Transverse colon (tissue), 4 donors: Measurements from ENCODE around the gene CDCA3. TPM values are rescaled to one million over a fixed set of nuclear protein-coding genes. Genes with fewer than 3 reads are reported as not detected.

Experiments
- DNase-seq: peaks from one replicate; pipeline ENCODE4 v3.0.0-alpha.2; 2019
- H3K27ac ChIP-seq, 4 donors: fragments of 200-600 bp; sonication (generic); 2 replicates each; pipeline ENCODE4 v1.5.1; 2016 to 2018; ENCODE audit warnings: inconsistent platforms in 4 of 4
- H3K27me3 ChIP-seq: fragments of 200-600 bp; sonication (generic); 2 replicates; pipeline ENCODE4 v1.5.1; 2017; ENCODE audit warnings: inconsistent platforms
- H3K36me3 ChIP-seq, 4 donors: fragments of 200-600 bp; sonication (generic); 2 replicates each; pipeline ENCODE4 v1.5.1; 2017 to 2019; ENCODE audit warnings: inconsistent platforms in 4 of 4
- H3K4me1 ChIP-seq, 4 donors: fragments of 200-600 bp; sonication (generic); 2 replicates each; pipeline ENCODE4 v1.5.1; 2017 to 2020; ENCODE audit warnings: inconsistent platforms in 4 of 4
- H3K4me3 ChIP-seq, 4 donors: fragments of 200-600 bp; sonication (generic); 1 replicate in 1 of 4; 2 replicates in 3 of 4; pipeline versions ENCODE4 v1.5.1 to v1.6.1; 2017 to 2019; ENCODE audit warnings: inconsistent platforms in 4 of 4
- H3K9me3 ChIP-seq, 2 donors: fragments of 200-600 bp; sonication (generic); 2 replicates each; pipeline ENCODE4 v1.5.1; 2017 to 2019; ENCODE audit warnings: inconsistent platforms in 2 of 2
- CTCF ChIP-seq, 5 experiments: fragments of 200-600 bp in 3 of 5; fragments of 450-650 bp in 2 of 5; sonication (generic) in 3 of 5; IDR thresholded peaks; 1 replicate in 2 of 5; 2 replicates in 3 of 5; pipeline ENCODE4 v1.5.1; 2016 to 2017; ENCODE audit warnings: antibody characterized with exemption in 5 of 5, inconsistent platforms in 3 of 5, mild to moderate bottlenecking in 2 of 5, moderate library complexity in 1 of 5
- EP300 ChIP-seq: sonication (generic); formaldehyde crosslinking; IDR thresholded peaks from one replicate; pipeline ENCODE4 v1.6.1; 2017; ENCODE audit warnings: antibody characterized with exemption, low read depth
- POLR2A ChIP-seq: fragments of 450-650 bp; IDR thresholded peaks from one replicate; pipeline ENCODE4 v1.6.1; 2016; ENCODE audit warnings: antibody characterized with exemption, mild to moderate bottlenecking, moderate library complexity
- POLR2AphosphoS5 ChIP-seq, 3 donors: sonication (generic); formaldehyde crosslinking; IDR thresholded peaks; one replicate each; pipeline ENCODE4 v1.6.1; 2016; ENCODE audit warnings: antibody characterized with exemption in 3 of 3
- WGBS, 2 donors: methylation state at CpG; one replicate each; pipeline ENCODE4 v1.1.5; 2018; ENCODE audit warnings: low coverage in 1 of 2; 5-methylcytosine and 5-hydroxymethylcytosine counted together
- in situ Hi-C, 4 donors: fragments of 200-750 bp; cut with MboI; loops; one replicate each; pipeline versions ENCODE4 v1.15.0 to v1.15.1; 2017; ENCODE audit warnings: low sequenced_read_pairs in 3 of 4, low pct_ligation_motif_present in 1 of 4, low pct_unique_long_range_greater_than_20kb in 1 of 4
- intact Hi-C: fragments of 100-400 bp; cut with DNase I; formaldehyde crosslinking; loops from one replicate; pipeline ENCODE4 v1.15.1; 2023; ENCODE audit warnings: low total_unique reads
- total RNA-seq, 4 donors: library from RNA; depleted of rRNA; stranded (reverse); fragments of >200 nt; gene quantifications; one replicate each; pipeline ENCODE4 v1.1.0, GENCODE V29; 2016

Gene CDCA3
- total RNA-seq = 1 to 10 TPM in 3 of 4 donors, not detected in 1; 3.0 to 8.8 (median 3.3) TPM

GRCh38 chr12:6851153-6851920 is at the start of gene CDCA3:
CDCA3 (minus strand) TSS chr12:6851286; CDS start chr12:6850952, 334 bp downstream.
- no peaks in the 10 kb centered on the region for H3K9me3 ChIP-seq
- DNase-seq = peak; percentile 95
- no peaks in the 10 kb centered on the region for H3K27me3 ChIP-seq
- peaks cover 0 to 2% (median 0%) of the 10 kb centered on the region in 4 donors for H3K36me3 ChIP-seq
- H3K4me1 ChIP-seq = peaks cover 10 to 27% (median 17%) of the 10 kb centered on the region in 4 donors
- H3K4me3 ChIP-seq = peak within 1 kb of the TSS; percentile 37 to 82 (median 54)
- intact Hi-C loops = no loop called here
- in situ Hi-C loops = no loop called here
- H3K27ac ChIP-seq = peak within 1 kb of the TSS; percentile 97 to 99 (median 98)
- TF ChIP-seq CTCF (IDR thresholded peaks at IDR 0.05) (peak in 2 of 5 experiments; percentile 12 to 45), EP300 (no peak), POLR2A (peak; percentile 99), POLR2AphosphoS5 (IDR thresholded peaks at IDR 0.05) (peak; percentile 93 to 98 (median 98))
- WGBS, 2 donors = 0% methylated on average over 37 of the region's 37 CpGs; no CpG with 5 or more reads in 1 of the 2 donors

- Histone ChIP-seq H3K4me3 (no peak overlapping the region), H3K36me3 (no peaks in the 10 kb centered on the region), H3K4me1 (peaks cover under 1 to 21% (median 18%) of the 10 kb centered on the region in 4 donors), H3K27me3 (no peaks in the 10 kb centered on the region), H3K9me3 (no peaks in the 10 kb centered on the region), H3K27ac (peak overlapping the region; percentile 30 to 70 (median 63))
- in situ Hi-C loops (loop anchor here in 1 of 4 donors (25.0 kb wide), 1 partner anchor 212 kb away; the partner anchor contains the start of gene C1RL), intact Hi-C loops (loop anchor here (2.0 kb wide), 1 partner anchor 149 kb away; no protein-coding TSS in a partner anchor)
- WGBS, 2 donors = 25 to 35% methylated on average over 2 to 10 of the region's 10 CpGs
- TF ChIP-seq EP300 (no peak), POLR2A (peak; percentile 43), POLR2AphosphoS5 (IDR thresholded peaks at IDR 0.05) (peak in 2 of 3 donors; percentile 29 to 76)
- peak; percentile 85 for DNase-seq
Measured at GRCh38 chr12:6899837-6900519, 48.9 kb upstream of the CDCA3 start.

GRCh38 chr12:6899427-6899826 is 48.3 kb upstream of the CDCA3 start:
- Histone ChIP-seq H3K27ac (peak overlapping the region in 3 of 4 donors; percentile 30 to 70 (median 68)), H3K4me3 (no peak overlapping the region), H3K4me1 (peaks cover 0 to 18% (median 16%) of the 10 kb centered on the region in 4 donors), H3K36me3 (no peaks in the 10 kb centered on the region), H3K27me3 (no peaks in the 10 kb centered on the region), H3K9me3 (no peaks in the 10 kb centered on the region)
- no peak for TF ChIP-seq EP300
- no peak for TF ChIP-seq CTCF (IDR thresholded peaks at IDR 0.05)
- TF ChIP-seq POLR2AphosphoS5 (IDR thresholded peaks at IDR 0.05) = no peak
- TF ChIP-seq POLR2A = no peak
- intact Hi-C loops (no loop called here), in situ Hi-C loops (no loop called here)
- DNase-seq = no peak
- WGBS, 2 donors = 24 to 52% methylated on average over 2 to 5 of the region's 5 CpGs

GRCh38 chr12:6896846-6897435 is 45.9 kb upstream of the CDCA3 start:
- in situ Hi-C loops (no loop called here), intact Hi-C loops (no loop called here)
- WGBS, 2 donors = 81 to 100% methylated on average over 1 to 6 of the region's 6 CpGs
- H3K4me1 ChIP-seq = peaks cover 0 to 15% (median 11%) of the 10 kb centered on the region in 4 donors
- no peaks in the 10 kb centered on the region for H3K36me3 ChIP-seq
- no peaks in the 10 kb centered on the region for H3K27me3 ChIP-seq
- no peak for DNase-seq
- no peaks in the 10 kb centered on the region for H3K9me3 ChIP-seq
- no peak overlapping the region for H3K27ac ChIP-seq
- TF ChIP-seq POLR2AphosphoS5 (IDR thresholded peaks at IDR 0.05) (no peak), POLR2A (no peak), CTCF (IDR thresholded peaks at IDR 0.05) (no peak), EP300 (no peak)
- H3K4me3 ChIP-seq = no peak overlapping the region
